Measurements from ENCODE around the gene NUDT14.

GRCh38 chr14:105168979-105169507 lies 12.1 kb downstream of the NUDT14 start:
- TF ChIP-seq CTCF (IDR thresholded peaks at IDR 0.05) (peak in 4 of 6 experiments; percentile 27 to 36 (median 32)), POLR2A (IDR thresholded peaks at IDR 0.05) (no peak)

Measured in Peyer's patch (tissue), 4 donors.